Measurements from ENCODE around the gene CLCN7. TPM values are rescaled to one million over a fixed set of nuclear protein-coding genes. Genes with fewer than 3 reads are reported as not detected.
A peak's percentile ranks its signal among the peaks of the same experiment; 100 is the strongest.

CLCN7 gene
- total and polyA plus RNA-seq, 2 of the 13 experiments (the other 11 are each of a cell fraction or from before 2014, with no cell fraction given), result 24.6 to 25.1 TPM

DNA sequence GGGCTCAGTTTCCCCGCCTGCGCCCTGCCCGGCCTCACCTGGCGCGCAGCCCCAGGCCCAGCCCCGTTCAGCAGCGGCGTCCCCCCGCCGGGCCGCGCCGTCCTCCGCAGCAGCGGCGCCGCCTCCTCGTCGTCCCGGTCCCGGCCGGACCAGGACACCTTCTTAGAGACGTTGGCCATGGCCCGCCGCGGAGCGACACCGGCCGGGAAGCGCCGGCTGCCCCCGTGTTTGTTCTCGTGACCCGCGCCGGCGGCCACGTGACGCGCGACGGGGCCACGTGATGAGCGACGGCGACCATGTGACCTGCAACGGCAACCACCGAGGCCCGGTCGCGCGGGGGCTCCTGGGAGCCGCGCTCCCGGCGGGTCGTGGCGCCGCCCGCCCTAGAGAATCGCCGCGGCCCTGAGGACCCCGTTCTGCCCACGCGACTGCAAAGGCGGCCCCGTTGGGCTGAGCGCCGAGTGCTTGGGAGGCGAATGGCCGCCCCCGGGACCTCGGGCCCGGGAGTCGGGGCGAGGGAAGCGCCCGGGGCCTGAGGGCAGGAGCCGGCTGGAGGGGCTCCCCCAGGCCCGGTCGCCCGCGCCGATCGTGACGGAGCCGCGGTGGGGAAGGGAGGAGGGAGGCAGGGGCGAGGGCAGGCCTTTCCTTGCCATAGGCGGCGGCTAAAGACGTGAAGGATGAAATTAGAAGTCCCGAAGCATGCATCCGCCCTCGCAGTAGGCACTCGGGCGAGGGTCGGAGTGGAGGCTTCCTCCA is at the start of gene CLCN7 (continued):
- no peak; the same call in 1 of the 2 replicates for TF ChIP-seq ZNF746 (CRISPR knock-in tag; IDR thresholded peaks at IDR 0.05)
- TF ChIP-seq RBFOX2 (IDR thresholded peaks at IDR 0.05; ENCODE audit: low read depth, low read length), result peak; percentile 97
- TF ChIP-seq ZNF615 (CRISPR knock-in tag; IDR thresholded peaks at IDR 0.05; ENCODE audit: borderline replicate concordance), result no peak
- TF ChIP-seq PAX8 (CRISPR knock-in tag; IDR thresholded peaks at IDR 0.05; ENCODE audit: borderline replicate concordance), result no peak
- TF ChIP-seq ARHGAP35 (CRISPR knock-in tag; IDR thresholded peaks at IDR 0.05; ENCODE audit: borderline replicate concordance), result peak; percentile 81; the same call in 1 of the 2 replicates
- peak; percentile 74; the same call in 1 of the 2 replicates for TF ChIP-seq ZNF703 (CRISPR knock-in tag; IDR thresholded peaks at IDR 0.05; ENCODE audit: borderline replicate concordance)
- no peak for TF ChIP-seq ZBTB40 (IDR thresholded peaks at IDR 0.05)
- TF ChIP-seq ZBTB40 (CRISPR knock-in tag; IDR thresholded peaks at IDR 0.05), result peak; percentile 58; the same call in 1 of the 2 replicates
- no peak for TF ChIP-seq SNRNP70 (IDR thresholded peaks at IDR 0.05; ENCODE audit: low read depth, low read length)
- no peak for TF ChIP-seq EHMT2 (IDR thresholded peaks at IDR 0.05; ENCODE audit: borderline replicate concordance, low read depth, low read length)
- no peak for TF ChIP-seq KDM1A (CRISPR knock-in tag; IDR thresholded peaks at IDR 0.05)
- TF ChIP-seq FOXC1 (CRISPR knock-in tag; IDR thresholded peaks at IDR 0.05; ENCODE audit: borderline replicate concordance), result peak; percentile 88
- TF ChIP-seq, protein P1, sequence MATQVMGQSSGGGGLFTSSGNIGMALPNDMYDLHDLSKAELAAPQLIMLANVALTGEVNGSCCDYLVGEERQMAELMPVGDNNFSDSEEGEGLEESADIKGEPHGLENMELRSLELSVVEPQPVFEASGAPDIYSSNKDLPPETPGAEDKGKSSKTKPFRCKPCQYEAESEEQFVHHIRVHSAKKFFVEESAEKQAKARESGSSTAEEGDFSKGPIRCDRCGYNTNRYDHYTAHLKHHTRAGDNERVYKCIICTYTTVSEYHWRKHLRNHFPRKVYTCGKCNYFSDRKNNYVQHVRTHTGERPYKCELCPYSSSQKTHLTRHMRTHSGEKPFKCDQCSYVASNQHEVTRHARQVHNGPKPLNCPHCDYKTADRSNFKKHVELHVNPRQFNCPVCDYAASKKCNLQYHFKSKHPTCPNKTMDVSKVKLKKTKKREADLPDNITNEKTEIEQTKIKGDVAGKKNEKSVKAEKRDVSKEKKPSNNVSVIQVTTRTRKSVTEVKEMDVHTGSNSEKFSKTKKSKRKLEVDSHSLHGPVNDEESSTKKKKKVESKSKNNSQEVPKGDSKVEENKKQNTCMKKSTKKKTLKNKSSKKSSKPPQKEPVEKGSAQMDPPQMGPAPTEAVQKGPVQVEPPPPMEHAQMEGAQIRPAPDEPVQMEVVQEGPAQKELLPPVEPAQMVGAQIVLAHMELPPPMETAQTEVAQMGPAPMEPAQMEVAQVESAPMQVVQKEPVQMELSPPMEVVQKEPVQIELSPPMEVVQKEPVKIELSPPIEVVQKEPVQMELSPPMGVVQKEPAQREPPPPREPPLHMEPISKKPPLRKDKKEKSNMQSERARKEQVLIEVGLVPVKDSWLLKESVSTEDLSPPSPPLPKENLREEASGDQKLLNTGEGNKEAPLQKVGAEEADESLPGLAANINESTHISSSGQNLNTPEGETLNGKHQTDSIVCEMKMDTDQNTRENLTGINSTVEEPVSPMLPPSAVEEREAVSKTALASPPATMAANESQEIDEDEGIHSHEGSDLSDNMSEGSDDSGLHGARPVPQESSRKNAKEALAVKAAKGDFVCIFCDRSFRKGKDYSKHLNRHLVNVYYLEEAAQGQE (IDR thresholded peaks at IDR 0.05; ENCODE audit: borderline replicate concordance in 1 of 2, low read depth in 1 of 2, low read length in 2 of 2), result no peak
- TF ChIP-seq ZNF512 (CRISPR knock-in tag; IDR thresholded peaks at IDR 0.05), result no peak
